Ectodermal cell (in vitro differentiated cells): ENCODE data around the gene ZNF208.

ENCODE experiments used
- H3K27ac ChIP-seq: 2 replicates; pipeline ENCODE4 v1.7.0; 2013; ENCODE audit warnings: mild to moderate bottlenecking, low read depth, low read length; ENCODE audit not compliant: insufficient read depth, poor library complexity, severe bottlenecking
- H3K27me3 ChIP-seq: 2 replicates; pipeline ENCODE4 v1.7.0; 2013; ENCODE audit warnings: mild to moderate bottlenecking, low read length; ENCODE audit not compliant: insufficient read depth, control insufficient read depth, poor library complexity, severe bottlenecking
- H3K36me3 ChIP-seq: one replicate; pipeline ENCODE4 v1.7.0; 2013; ENCODE audit warnings: low read length; ENCODE audit not compliant: control insufficient read depth, insufficient read depth
- H3K4me1 ChIP-seq: one replicate; pipeline ENCODE4 v1.7.0; 2013; ENCODE audit warnings: low read length; ENCODE audit not compliant: control insufficient read depth, insufficient read depth
- H3K4me3 ChIP-seq: 2 replicates; pipeline ENCODE4 v1.7.0; 2013; ENCODE audit warnings: low read depth, low read length, control low read depth; ENCODE audit not compliant: insufficient read depth
- H3K9me3 ChIP-seq: 2 replicates; pipeline ENCODE4 v1.7.0; 2013; ENCODE audit warnings: mild to moderate bottlenecking, low read length, moderate library complexity; ENCODE audit not compliant: control insufficient read depth
- WGBS, 2 experiments: methylation state at CpG; one replicate each; pipeline ENCODE4 v1.1.7; 2013; ENCODE audit warnings: missing lambda C conversion rate in 2 of 2; 5-methylcytosine and 5-hydroxymethylcytosine counted together

Gene ZNF208

DNA sequence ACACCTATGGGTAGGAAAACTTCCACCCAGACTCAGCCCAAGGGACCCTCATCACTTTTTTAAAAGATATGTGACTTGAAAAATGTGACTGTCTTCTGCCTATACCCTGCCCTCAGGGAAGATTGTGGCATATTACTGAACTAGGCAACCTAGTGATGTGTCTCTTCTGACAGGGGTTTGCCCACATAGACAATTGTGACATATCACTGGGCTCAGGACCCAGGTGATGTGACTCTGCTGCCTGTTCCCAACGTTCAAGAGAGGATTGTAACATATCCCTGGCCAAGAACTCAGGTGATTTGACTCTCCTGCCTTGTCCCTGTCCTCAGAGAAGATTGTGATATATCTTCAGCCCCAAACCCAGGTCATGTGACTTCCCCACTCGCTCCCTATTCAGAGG, 88.5 kb downstream of the ZNF208 start:
- H3K36me3 ChIP-seq = no peaks in the 10 kb centered on the region
- no peaks in the 10 kb centered on the region for H3K27me3 ChIP-seq
- WGBS, 2 experiments = 10 to 15% methylated on average over 2 of the region's 2 CpGs
- no peak overlapping the region for H3K27ac ChIP-seq
- no peaks in the 10 kb centered on the region for H3K4me1 ChIP-seq
- peaks cover 12% of the 10 kb centered on the region for H3K9me3 ChIP-seq
- no peak overlapping the region for H3K4me3 ChIP-seq

DNA sequence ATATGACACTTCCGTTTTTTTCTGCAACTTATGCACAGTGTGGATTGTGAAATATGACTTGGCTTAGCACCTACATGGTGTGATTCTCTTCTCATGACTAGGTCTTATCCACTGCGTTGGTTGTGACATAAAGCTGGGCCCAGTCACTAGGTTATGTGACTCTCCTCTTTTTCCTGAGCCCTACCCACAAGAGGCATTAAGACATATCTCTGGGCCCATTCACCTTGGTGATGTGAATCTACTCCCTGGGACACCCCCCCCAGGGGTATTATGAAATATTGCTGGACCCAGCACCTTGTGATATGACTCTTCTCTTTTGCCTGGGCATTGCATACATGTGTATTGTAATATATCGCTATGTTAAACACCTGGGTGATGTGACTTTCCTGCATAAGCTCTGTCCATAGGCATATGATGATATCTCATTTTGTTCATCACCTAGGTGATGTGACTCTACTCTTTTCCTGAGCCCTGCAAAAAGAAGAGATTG, 89.0 kb downstream of the ZNF208 start:
- no peaks in the 10 kb centered on the region for H3K36me3 ChIP-seq
- H3K27me3 ChIP-seq = no peaks in the 10 kb centered on the region
- H3K9me3 ChIP-seq = peaks cover 10% of the 10 kb centered on the region
- WGBS, 2 experiments = 76 to 78% methylated on average over 3 of the region's 3 CpGs
- H3K27ac ChIP-seq = no peak overlapping the region
- H3K4me1 ChIP-seq = no peaks in the 10 kb centered on the region
- no peak overlapping the region for H3K4me3 ChIP-seq

DNA sequence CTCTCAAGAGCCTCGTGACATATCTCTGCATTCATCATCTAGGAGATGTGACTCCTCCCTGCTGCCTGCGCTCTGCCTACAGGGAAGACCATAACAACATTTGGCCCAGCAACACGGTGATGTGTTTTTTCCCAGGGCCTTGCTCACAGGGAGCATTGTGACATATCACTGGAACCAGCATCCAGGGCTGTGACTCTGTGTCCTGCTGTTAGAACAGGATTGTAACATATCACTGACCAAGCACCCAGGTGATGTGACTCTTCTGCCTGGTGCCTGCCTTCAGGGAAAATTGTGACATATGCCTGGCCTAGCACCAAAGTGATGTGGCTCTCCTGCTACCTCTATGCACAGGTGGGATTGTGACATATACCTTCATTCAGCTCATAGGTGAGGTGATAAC, 95.3 kb downstream of the ZNF208 start:
- Histone ChIP-seq H3K27ac (no peak overlapping the region), H3K4me1 (no peaks in the 10 kb centered on the region), H3K4me3 (no peak overlapping the region), H3K27me3 (no peaks in the 10 kb centered on the region), H3K36me3 (no peaks in the 10 kb centered on the region), H3K9me3 (peaks cover 11% of the 10 kb centered on the region)
- WGBS, 2 experiments = 41 to 42% methylated on average over 3 of the region's 3 CpGs

DNA sequence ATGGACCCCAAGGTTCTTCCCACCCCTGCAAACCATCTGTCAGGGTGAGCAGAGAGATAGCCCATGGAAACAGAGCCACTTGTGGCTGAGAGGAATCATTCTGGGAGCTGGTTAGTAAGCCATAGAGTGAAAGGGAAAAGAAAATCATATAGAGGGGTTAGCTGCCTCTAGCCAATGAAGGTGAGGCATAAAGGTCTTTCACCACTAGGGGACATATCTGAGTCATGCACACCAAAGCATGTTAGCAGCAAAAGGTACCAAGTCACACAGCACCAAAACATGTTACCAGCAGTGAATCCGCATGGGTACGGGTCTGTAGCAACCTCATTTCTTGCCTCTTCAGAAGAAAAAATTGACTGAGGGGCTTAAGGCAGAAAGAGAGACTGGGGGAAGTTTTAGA, 98.1 kb downstream of the ZNF208 start:
- peaks cover 12% of the 10 kb centered on the region for H3K9me3 ChIP-seq
- WGBS, 2 experiments = 84 to 94% methylated on average over 2 of the region's 2 CpGs
- no peak overlapping the region for H3K27ac ChIP-seq
- no peaks in the 10 kb centered on the region for H3K27me3 ChIP-seq
- H3K36me3 ChIP-seq = no peaks in the 10 kb centered on the region
- no peak overlapping the region for H3K4me3 ChIP-seq
- no peaks in the 10 kb centered on the region for H3K4me1 ChIP-seq

DNA sequence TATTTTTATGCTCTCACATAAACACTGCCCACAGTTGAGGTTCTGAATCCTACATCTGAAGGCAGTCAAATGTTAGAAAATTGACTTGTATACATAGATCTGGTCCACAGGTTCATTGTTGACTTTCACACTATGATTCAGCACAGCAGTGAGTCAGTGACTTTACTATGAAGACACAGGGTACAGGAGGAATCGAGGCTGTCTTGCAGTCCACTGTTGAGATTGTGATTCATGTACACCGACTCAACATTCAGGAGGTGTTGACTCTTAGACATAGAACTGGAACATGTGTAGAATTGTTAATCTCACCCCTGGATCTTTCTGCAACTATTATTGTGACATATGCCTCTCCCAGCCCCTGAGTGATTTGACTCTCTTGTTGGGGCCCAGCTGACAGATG, 100.4 kb downstream of the ZNF208 start:
- 69 to 72% methylated on average over 2 of the region's 2 CpGs for WGBS, 2 experiments
- Histone ChIP-seq H3K4me1 (no peaks in the 10 kb centered on the region), H3K9me3 (peaks cover 15% of the 10 kb centered on the region), H3K36me3 (no peaks in the 10 kb centered on the region), H3K27ac (no peak overlapping the region), H3K4me3 (no peak overlapping the region), H3K27me3 (no peaks in the 10 kb centered on the region)

DNA sequence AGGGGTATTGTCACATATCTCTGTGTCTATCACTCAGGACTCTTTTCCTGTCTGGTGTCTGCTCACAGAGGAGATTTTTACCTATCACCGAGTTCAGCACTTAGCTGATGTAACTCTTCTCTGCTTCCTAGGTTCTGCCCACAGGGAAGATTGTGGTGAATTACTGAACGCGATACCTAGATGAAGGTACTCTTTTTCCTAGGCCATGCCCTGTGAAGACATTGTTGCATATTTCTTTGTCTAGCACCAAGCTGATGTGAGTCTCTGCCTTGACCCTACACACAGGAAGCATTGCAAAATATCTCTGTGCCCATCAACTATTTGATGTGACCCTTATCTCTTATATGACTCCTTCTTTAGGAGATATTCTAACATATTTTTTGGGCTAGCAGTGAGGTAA, 102.7 kb downstream of the ZNF208 start:
- H3K4me3 ChIP-seq = no peak overlapping the region

DNA sequence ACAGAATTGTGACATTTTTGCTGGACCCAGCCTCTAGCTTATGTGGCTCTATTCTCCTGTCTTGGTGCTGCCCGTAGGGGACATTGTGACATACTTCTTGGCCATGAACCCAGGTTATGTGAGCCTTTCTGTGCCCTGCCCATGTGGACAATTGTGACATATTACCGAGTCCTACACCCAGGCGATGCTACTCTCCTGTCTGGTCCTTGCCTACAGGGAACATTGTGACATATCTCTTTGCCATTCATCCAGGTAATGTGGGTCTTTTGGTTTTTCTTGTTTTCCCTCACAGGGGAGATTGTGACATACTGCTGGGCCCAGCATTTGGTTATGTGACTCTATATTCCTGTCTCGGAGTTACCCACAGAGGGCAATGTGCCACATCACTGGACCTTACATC, 103.2 kb downstream of the ZNF208 start:
- no peak overlapping the region for H3K4me3 ChIP-seq
- no peaks in the 10 kb centered on the region for H3K27me3 ChIP-seq
- WGBS, 2 experiments = 81% methylated on average over 4 of the region's 4 CpGs
- H3K9me3 ChIP-seq = peaks cover 10% of the 10 kb centered on the region
- H3K36me3 ChIP-seq = no peaks in the 10 kb centered on the region
- H3K27ac ChIP-seq = no peak overlapping the region
- H3K4me1 ChIP-seq = no peaks in the 10 kb centered on the region

More for the DNA sequence above, 102.7 kb downstream of the ZNF208 start:
- no peaks in the 10 kb centered on the region for H3K4me1 ChIP-seq
- WGBS, 2 experiments = 80 to 82% methylated on average over 3 of the region's 3 CpGs
- no peak overlapping the region for H3K27ac ChIP-seq
- H3K36me3 ChIP-seq = no peaks in the 10 kb centered on the region
- no peaks in the 10 kb centered on the region for H3K27me3 ChIP-seq
- peaks cover 10% of the 10 kb centered on the region for H3K9me3 ChIP-seq

DNA sequence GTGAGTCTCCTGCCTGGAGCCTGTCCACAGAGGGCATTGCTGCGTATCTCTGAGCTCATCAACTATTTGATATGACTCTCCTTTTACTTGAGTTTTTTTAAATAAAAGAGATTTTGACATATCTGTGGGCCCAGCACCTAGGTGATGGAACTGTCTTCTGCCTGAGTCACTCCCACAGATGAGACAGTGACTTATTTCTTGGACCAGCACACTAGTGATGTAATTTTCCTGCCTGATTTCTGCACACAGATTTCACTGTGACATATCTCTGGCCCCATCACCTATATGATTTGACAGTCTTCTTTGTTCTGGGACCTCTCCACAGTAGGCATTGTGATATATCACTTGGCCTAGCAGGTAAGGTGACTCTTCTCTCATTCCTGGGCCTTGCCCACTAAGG, 108.2 kb downstream of the ZNF208 start:
- Histone ChIP-seq H3K4me3 (no peak overlapping the region), H3K4me1 (no peaks in the 10 kb centered on the region), H3K9me3 (peaks cover 15% of the 10 kb centered on the region), H3K27ac (no peak overlapping the region), H3K36me3 (no peaks in the 10 kb centered on the region), H3K27me3 (no peaks in the 10 kb centered on the region)
- WGBS, 2 experiments = 60 to 63% methylated on average over 1 of the region's 1 CpG

DNA sequence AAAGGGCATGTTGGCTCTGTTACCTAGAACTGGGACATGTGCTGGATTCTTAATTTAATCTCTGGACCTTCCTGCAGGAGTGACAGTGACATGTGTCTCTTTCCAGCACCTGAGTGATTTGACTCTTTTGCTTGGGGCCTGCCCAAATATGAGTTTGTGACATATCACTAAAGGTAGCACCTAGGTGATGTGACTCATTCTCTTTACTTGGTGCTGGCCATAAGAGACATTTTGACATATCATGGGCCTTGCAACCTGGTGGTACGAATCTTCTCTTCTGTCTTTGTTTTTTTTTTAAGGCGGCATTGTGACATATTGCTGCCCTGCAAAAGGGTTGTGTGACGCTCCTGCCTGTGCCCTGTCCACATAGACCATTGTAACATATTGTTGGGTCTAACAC, 108.9 kb downstream of the ZNF208 start:
- Histone ChIP-seq H3K36me3 (no peaks in the 10 kb centered on the region), H3K4me3 (no peak overlapping the region), H3K4me1 (no peaks in the 10 kb centered on the region), H3K27me3 (no peaks in the 10 kb centered on the region), H3K9me3 (peaks cover 15% of the 10 kb centered on the region), H3K27ac (no peak overlapping the region)
- 70 to 78% methylated on average over 3 of the region's 3 CpGs for WGBS, 2 experiments

DNA sequence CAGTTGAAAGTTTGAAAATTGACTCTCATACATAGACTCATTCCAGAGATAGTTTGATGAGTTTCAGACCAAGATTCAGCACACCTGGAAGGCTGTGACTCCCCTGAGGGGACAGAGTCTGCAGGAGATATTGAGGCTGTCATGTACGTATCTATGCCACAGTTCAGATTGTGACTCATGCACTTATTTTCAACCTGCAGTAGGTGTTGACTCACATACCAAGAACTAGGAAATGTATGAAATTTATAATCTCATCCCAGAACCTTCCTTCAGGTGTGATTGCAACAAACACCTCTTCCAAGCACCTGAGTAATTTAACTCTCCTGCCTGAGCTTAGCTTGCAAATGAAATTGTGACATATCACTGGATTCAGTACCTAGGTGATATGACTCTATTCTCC, 110.3 kb downstream of the ZNF208 start:
- H3K27ac ChIP-seq = no peak overlapping the region
- no peaks in the 10 kb centered on the region for H3K27me3 ChIP-seq
- 88 to 96% methylated on average over 1 of the region's 1 CpG for WGBS, 2 experiments
- no peak overlapping the region for H3K4me3 ChIP-seq
- H3K9me3 ChIP-seq = peaks cover 8% of the 10 kb centered on the region
- no peaks in the 10 kb centered on the region for H3K4me1 ChIP-seq
- no peaks in the 10 kb centered on the region for H3K36me3 ChIP-seq

DNA sequence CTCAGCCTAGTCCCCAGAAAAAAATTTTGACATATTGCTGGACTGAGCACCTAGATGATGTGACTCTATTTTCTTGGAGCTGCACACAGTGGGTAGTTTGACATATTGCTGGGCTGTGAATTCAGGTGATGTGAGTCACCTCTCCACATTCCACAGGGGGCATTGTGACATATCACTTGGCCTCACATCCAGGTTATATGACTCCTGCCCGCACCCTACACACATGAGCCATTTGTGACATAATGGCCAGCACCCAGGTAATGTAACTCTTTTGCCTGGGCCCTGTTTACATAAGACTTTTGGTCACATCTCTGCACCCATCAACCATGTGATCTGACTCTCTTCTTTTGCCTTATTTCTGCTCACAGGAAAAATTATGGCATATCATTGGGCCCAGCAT, 119.7 kb downstream of the ZNF208 start:
- Histone ChIP-seq H3K27ac (no peak overlapping the region), H3K27me3 (no peaks in the 10 kb centered on the region), H3K4me1 (no peaks in the 10 kb centered on the region), H3K9me3 (peaks cover 6% of the 10 kb centered on the region), H3K36me3 (no peaks in the 10 kb centered on the region), H3K4me3 (no peak overlapping the region)
- WGBS, 2 experiments = 63 to 70% methylated on average over 1 of the region's 1 CpG
